Prostate gland (tissue), 2 donors: ENCODE data around the gene ROBO2.

ENCODE experiments used
- POLR2AphosphoS5 ChIP-seq: sonication (generic); formaldehyde crosslinking; IDR thresholded peaks from one replicate; pipeline ENCODE4 v1.6.1; 2017; ENCODE audit warnings: antibody characterized with exemption
- TF ChIP-seq, protein P1 (sequence below), 4 experiments: fragments of 200-600 bp in 2 of 4; fragments of 450-650 bp in 2 of 4; sonication (generic) in 2 of 4; IDR thresholded peaks; 1 replicate in 3 of 4; 2 replicates in 1 of 4; pipeline ENCODE4 v1.5.1; 2016 to 2019; ENCODE audit warnings: antibody characterized with exemption in 4 of 4, mild to moderate bottlenecking in 2 of 4, moderate library complexity in 2 of 4

DNA sequence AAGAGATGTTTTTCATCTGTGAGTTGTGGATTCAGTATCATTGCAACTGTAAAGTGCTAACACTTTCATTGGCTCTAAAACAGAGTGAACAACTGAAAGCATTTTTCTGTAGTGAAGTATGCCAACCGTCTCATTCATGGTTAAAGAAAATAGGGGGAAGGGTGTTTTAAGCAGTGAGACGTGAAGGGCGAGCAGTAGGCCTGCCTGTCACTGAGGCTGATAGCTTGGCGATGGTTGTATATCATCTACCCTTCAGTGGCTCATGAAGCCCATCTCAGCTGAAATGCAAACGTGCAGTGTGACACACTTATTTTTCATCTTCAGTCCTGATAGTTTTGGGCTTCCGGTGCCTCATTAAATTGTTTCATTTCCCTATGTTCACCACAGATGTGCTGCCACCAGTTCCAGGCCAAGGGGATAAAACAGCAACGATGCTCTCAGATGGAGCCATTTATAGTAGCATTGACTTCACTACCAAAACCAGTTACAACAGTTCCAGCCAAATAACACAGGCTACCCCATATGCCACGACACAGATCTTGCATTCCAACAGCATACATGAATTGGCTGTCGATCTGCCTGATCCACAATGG is 562.0 kb downstream of the ROBO2 start:
- no peak for TF ChIP-seq POLR2AphosphoS5
- TF ChIP-seq, protein P1, sequence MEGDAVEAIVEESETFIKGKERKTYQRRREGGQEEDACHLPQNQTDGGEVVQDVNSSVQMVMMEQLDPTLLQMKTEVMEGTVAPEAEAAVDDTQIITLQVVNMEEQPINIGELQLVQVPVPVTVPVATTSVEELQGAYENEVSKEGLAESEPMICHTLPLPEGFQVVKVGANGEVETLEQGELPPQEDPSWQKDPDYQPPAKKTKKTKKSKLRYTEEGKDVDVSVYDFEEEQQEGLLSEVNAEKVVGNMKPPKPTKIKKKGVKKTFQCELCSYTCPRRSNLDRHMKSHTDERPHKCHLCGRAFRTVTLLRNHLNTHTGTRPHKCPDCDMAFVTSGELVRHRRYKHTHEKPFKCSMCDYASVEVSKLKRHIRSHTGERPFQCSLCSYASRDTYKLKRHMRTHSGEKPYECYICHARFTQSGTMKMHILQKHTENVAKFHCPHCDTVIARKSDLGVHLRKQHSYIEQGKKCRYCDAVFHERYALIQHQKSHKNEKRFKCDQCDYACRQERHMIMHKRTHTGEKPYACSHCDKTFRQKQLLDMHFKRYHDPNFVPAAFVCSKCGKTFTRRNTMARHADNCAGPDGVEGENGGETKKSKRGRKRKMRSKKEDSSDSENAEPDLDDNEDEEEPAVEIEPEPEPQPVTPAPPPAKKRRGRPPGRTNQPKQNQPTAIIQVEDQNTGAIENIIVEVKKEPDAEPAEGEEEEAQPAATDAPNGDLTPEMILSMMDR (IDR thresholded peaks at IDR 0.05), result no peak
